Hematopoietic multipotent progenitor cell treated with erythropoietin and hydrocortisone succinate and interleukin-3 and kit ligand, for 17 days (in vitro differentiated cells): ENCODE data around the gene PXMP4.
A peak's percentile ranks its signal among the peaks of the same experiment; 100 is the strongest.

ENCODE experiments used
- DNase-seq: peaks from one replicate; pipeline ENCODE4 v3.0.0-alpha.2; 2015; ENCODE audit warnings: low spot score

The PXMP4 gene

GRCh38 chr20:33731693-33732165, 11.6 kb upstream of the PXMP4 start, which contains the start of gene ZNF341:
TSS of gene ZNF341 (plus strand) at chr20:33731996. CDS start at chr20:33732022, 26 bp downstream.
- peak; percentile 87 for DNase-seq

GRCh38 chr20:33730946-33731692, 11.0 kb upstream of the PXMP4 start:
- no peak for DNase-seq

- DNase-seq, result no peak
Observed at GRCh38 chr20:33729101-33729500, 9.0 kb upstream of the PXMP4 start.

- no peak for DNase-seq
Observed at GRCh38 chr20:33728463-33728862, 8.4 kb upstream of the PXMP4 start.

- DNase-seq, result no peak
Observed at GRCh38 chr20:33727806-33728205, 7.7 kb upstream of the PXMP4 start.

GRCh38 chr20:33727115-33727479, 7.0 kb upstream of the PXMP4 start:
- DNase-seq, result no peak

- DNase-seq, result no peak
Observed at GRCh38 chr20:33725607-33726264, 5.6 kb upstream of the PXMP4 start.

GRCh38 chr20:33724439-33725094, 4.5 kb upstream of the PXMP4 start:
- DNase-seq, result no peak

- no peak for DNase-seq
Observed at GRCh38 chr20:33721391-33722140, 1.5 kb upstream of the PXMP4 start.

- no peak for DNase-seq
Observed at GRCh38 chr20:33719277-33719988, 677 bp downstream of the PXMP4 start.

- DNase-seq, result no peak
Observed at GRCh38 chr20:33716498-33716897, 3.6 kb downstream of the PXMP4 start.

- DNase-seq, result no peak
Observed at GRCh38 chr20:33713865-33714367, 6.2 kb downstream of the PXMP4 start.

- DNase-seq, result no peak
Observed at GRCh38 chr20:33711446-33711738, 8.7 kb downstream of the PXMP4 start.

- no peak for DNase-seq
Observed at GRCh38 chr20:33710681-33711445, 9.2 kb downstream of the PXMP4 start.

- peak; percentile 65 for DNase-seq
Observed at GRCh38 chr20:33709905-33710541, 10.1 kb downstream of the PXMP4 start.

- no peak for DNase-seq
Observed at GRCh38 chr20:33709398-33709797, 10.7 kb downstream of the PXMP4 start.

- DNase-seq, result no peak
Observed at GRCh38 chr20:33707668-33708067, 12.4 kb downstream of the PXMP4 start.

- DNase-seq, result no peak
Observed at GRCh38 chr20:33704197-33704924, 15.7 kb downstream of the PXMP4 start.

- no peak for DNase-seq
Observed at GRCh38 chr20:33703498-33704137, 16.5 kb downstream of the PXMP4 start.
